Measurements from ENCODE around the gene UBE2S. TPM values are rescaled to one million over a fixed set of nuclear protein-coding genes. Genes with fewer than 3 reads are reported as not detected.
"Not testable (repeated sequence)": the region's sequence is repeated elsewhere in the genome, so short reads cannot be mapped to it uniquely, and the experiment has no call there.

The UBE2S gene
- total and polyA plus RNA-seq, 12 donors = 8.8 to 57.1 (median 18.8) TPM

DNA sequence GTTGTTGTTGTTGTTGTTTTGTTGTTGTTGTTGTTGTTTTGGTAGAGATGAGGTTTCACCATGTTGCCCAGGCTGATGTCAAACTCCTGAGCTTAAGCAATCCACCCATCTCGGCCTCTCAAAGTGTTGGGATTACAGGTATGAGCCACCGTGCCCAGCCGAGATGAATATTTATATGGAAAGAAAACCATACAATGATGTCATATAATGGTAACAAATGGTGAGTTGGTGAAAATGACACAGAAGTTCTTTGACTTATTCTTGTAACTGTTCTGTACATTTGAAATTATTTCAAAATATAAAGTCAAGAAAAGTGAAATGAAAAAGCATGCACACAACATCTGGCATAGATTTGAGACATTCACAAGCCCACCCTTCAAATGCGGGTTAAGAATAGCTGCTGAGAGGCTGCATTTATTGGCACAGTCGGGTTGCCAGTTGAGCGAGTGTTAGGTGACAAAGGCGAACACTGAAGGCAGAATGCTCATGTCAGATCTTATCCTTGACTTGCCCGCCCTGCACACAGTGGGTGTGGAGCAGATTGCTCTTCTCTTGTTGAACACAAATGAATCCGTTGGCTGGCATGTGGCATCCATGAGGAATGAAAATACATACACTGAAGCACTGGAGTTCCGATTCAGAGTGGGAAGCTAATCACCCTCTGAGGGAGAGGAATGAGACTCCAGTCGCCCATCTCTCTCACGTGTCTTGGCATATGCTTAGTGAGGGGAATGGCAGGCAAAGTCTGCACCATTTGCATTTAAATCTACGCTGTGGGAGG, 15.8 kb upstream of the UBE2S start:
- TF ChIP-seq, protein P1, sequence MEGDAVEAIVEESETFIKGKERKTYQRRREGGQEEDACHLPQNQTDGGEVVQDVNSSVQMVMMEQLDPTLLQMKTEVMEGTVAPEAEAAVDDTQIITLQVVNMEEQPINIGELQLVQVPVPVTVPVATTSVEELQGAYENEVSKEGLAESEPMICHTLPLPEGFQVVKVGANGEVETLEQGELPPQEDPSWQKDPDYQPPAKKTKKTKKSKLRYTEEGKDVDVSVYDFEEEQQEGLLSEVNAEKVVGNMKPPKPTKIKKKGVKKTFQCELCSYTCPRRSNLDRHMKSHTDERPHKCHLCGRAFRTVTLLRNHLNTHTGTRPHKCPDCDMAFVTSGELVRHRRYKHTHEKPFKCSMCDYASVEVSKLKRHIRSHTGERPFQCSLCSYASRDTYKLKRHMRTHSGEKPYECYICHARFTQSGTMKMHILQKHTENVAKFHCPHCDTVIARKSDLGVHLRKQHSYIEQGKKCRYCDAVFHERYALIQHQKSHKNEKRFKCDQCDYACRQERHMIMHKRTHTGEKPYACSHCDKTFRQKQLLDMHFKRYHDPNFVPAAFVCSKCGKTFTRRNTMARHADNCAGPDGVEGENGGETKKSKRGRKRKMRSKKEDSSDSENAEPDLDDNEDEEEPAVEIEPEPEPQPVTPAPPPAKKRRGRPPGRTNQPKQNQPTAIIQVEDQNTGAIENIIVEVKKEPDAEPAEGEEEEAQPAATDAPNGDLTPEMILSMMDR (IDR thresholded peaks at IDR 0.05) = no peak
- TF ChIP-seq POLR2A (IDR thresholded peaks at IDR 0.05) = no peak
- WGBS, 4 donors = 68 to 74% (median 71%) methylated on average over 13 of the region's 13 CpGs
- intact Hi-C loops (cut with DNase I) = no loop called here
- H3K9me3 ChIP-seq (replicated peaks in 1 of 3) = no peaks in the 10 kb centered on the region
- no peak for DNase-seq
- H3K27ac ChIP-seq = no peak overlapping the region
- no peaks in the 10 kb centered on the region for H3K27me3 ChIP-seq
- H3K4me1 ChIP-seq (replicated peaks in 1 of 2) = no peaks in the 10 kb centered on the region
- H3K36me3 ChIP-seq (replicated peaks in 1 of 2) = no peaks in the 10 kb centered on the region
- H3K4me3 ChIP-seq = no peak overlapping the region

DNA sequence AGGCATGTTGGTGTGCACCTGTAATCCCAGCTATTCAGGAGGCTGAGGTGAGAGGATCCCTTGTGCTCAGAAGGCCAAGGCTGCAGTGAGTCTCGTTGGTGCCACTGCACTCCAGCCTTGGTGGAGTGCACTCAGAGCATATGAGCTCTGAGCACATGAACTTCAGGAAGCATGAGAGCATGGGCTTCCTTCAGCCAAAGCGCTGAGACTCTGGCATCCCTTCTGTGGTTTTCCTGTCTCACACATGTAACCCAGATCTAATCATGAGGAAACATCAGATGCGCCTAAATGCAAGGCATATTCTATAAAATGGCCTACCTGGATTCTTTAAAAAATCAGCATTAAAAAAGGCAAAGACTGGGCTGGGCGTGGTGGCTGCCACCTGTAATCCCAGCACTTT, 13.7 kb upstream of the UBE2S start:
- DNase-seq; intact Hi-C loops (cut with DNase I); H3K9me3 ChIP-seq (replicated peaks in 1 of 3); H3K36me3 ChIP-seq (replicated peaks in 1 of 2); H3K4me1 ChIP-seq (replicated peaks in 1 of 2); H3K27me3 ChIP-seq; H3K4me3 ChIP-seq; H3K27ac ChIP-seq: not testable (repeated sequence)
- whole genome bisulfite sequencing, 4 donors = 46 to 64% (median 62%) methylated on average over 4 of the region's 4 CpGs

DNA sequence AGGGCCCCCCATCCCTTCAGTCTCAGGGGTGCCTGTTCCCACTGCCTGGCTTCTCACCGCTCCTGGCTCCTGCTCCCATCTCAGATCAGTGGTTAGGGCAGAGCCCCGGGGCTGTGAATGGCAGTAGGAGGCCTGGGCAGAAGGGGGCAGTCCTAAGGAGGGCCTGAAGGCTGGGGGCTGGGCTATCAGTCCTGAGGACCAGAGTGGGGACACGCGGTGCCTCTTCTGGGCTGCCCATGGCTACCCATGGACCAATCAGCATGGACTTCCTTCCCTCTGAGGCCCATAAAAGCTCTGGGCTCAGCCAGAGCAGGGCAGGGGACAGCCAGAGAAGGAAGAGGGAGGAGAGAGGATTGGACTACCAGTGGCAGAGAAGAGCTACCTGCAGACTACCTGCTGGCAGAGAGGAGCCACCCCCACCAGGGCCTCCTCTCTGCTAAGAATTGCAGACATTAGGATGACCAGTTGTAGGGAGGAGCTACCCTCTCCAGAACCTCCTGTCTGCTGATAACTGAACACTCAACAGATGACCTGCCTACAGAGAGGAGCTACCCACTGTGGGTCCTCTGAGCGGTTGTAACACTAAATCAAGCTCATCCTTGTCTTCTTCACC, 12.1 kb upstream of the UBE2S start:
- H3K27ac ChIP-seq = no peak overlapping the region
- no peak for DNase-seq
- TF ChIP-seq POLR2A (IDR thresholded peaks at IDR 0.05) = no peak
- TF ChIP-seq, protein P1 (IDR thresholded peaks at IDR 0.05) = no peak

DNA sequence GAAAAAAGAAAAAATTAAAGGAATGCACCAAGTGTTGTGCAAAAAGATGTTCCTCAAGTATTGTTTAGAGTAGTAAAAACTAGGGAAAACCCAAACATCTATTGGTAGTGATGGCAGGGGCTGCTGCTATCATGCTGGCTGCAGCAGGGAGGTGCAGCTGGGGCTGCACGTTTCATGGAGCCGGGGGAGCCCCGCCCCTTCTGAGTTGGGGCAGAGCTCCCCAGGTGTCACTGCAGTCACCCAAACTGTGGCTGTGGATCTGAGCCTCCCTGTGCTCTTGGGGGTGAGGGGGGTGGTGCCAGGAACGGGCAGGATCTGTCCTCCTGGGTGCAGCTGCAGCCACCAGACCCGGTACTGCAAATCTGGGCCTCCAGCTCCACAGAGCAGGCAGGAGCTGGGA, 11.5 kb upstream of the UBE2S start:
- Histone ChIP-seq H3K4me1 (replicated peaks in 1 of 2) (no peaks in the 10 kb centered on the region), H3K4me3 (no peak overlapping the region), H3K36me3 (replicated peaks in 1 of 2) (no peaks in the 10 kb centered on the region), H3K27me3 (no peaks in the 10 kb centered on the region), H3K9me3 (replicated peaks in 1 of 3) (no peaks in the 10 kb centered on the region), H3K27ac (no peak overlapping the region)
- TF ChIP-seq, protein P1 (IDR thresholded peaks at IDR 0.05) = no peak
- TF ChIP-seq POLR2A (IDR thresholded peaks at IDR 0.05) = no peak
- 48 to 75% (median 59%) methylated on average over 3 to 5 of the region's 5 CpGs for WGBS, 4 donors
- DNase-seq = no peak
- intact Hi-C loops (cut with DNase I) = loop anchor here (5.0 to 10.0 kb wide), 3 partner anchors 124 to 277 kb away; partner anchors contain the start of gene TNNT1 (in 1 of the 2)

More for the DNA sequence above, 12.1 kb upstream of the UBE2S start:
- 59 to 75% (median 70%) methylated on average over 3 to 5 of the region's 5 CpGs for WGBS, 4 donors
- Histone ChIP-seq H3K4me1 (replicated peaks in 1 of 2) (no peaks in the 10 kb centered on the region), H3K36me3 (replicated peaks in 1 of 2) (no peaks in the 10 kb centered on the region), H3K27me3 (no peaks in the 10 kb centered on the region), H3K9me3 (replicated peaks in 1 of 3) (no peaks in the 10 kb centered on the region), H3K4me3 (no peak overlapping the region)
- intact Hi-C loops (cut with DNase I) = loop anchor here (5.0 to 10.0 kb wide), 3 partner anchors 125 to 277 kb away; partner anchors contain the start of gene TNNT1 (in 1 of the 2)
